UCSD-AML1 (cell line): Measurements from ENCODE around the gene MYRIP.
"Not testable (repeated sequence)": the region's sequence is repeated elsewhere in the genome, so short reads cannot be mapped to it uniquely, and the experiment has no call there.

Experiments
- DNase-seq: peaks from one replicate; lab custom pipeline; 2025; ENCODE audit not compliant: unreplicated experiment; lab: John Stamatoyannopoulos, UW

Gene MYRIP

GRCh38 chr3:40258555-40258954 is 449.1 kb downstream of the MYRIP start:
- peak; percentile 33 for DNase-seq

- DNase-seq: no peak
Measured at GRCh38 chr3:40262331-40262730, 452.9 kb downstream of the MYRIP start.

- DNase-seq: no peak
Measured at GRCh38 chr3:40264451-40264850, 455.0 kb downstream of the MYRIP start.

- no peak for DNase-seq
Measured at GRCh38 chr3:40265181-40265580, 455.8 kb downstream of the MYRIP start.

- DNase-seq: no peak
Measured at GRCh38 chr3:40267937-40268724, 458.7 kb downstream of the MYRIP start.

GRCh38 chr3:40268802-40269524 is 459.6 kb downstream of the MYRIP start:
- DNase-seq: no peak

GRCh38 chr3:40278791-40279190 is 469.4 kb downstream of the MYRIP start:
- DNase-seq: peak; percentile 65

GRCh38 chr3:40281995-40282394 is 472.6 kb downstream of the MYRIP start:
- DNase-seq: no peak

- not testable (repeated sequence) for DNase-seq
Measured at GRCh38 chr3:40283057-40283456, 473.6 kb downstream of the MYRIP start.

GRCh38 chr3:40287248-40287647 is 477.8 kb downstream of the MYRIP start:
- no peak for DNase-seq

GRCh38 chr3:40290396-40290795 is 481.0 kb downstream of the MYRIP start:
- no peak for DNase-seq

GRCh38 chr3:40291471-40291870 is 482.1 kb downstream of the MYRIP start:
- no peak for DNase-seq

GRCh38 chr3:40292637-40293349 is 483.4 kb downstream of the MYRIP start:
- no peak for DNase-seq

GRCh38 chr3:40294434-40294833 is 485.0 kb downstream of the MYRIP start:
- DNase-seq: no peak

GRCh38 chr3:40298075-40298474 is 488.7 kb downstream of the MYRIP start:
- no peak for DNase-seq

GRCh38 chr3:40299130-40299720 is 489.8 kb downstream of the MYRIP start:
- DNase-seq: no peak

- DNase-seq: no peak
Measured at GRCh38 chr3:40299721-40300335, 490.4 kb downstream of the MYRIP start.

GRCh38 chr3:40302784-40303183 is 493.4 kb downstream of the MYRIP start:
- DNase-seq: no peak

GRCh38 chr3:40304352-40304751 is 494.9 kb downstream of the MYRIP start:
- no peak for DNase-seq

GRCh38 chr3:40306336-40306735 is 496.9 kb downstream of the MYRIP start:
- DNase-seq: no peak

GRCh38 chr3:40307176-40307575 is 497.8 kb downstream of the MYRIP start:
- no peak for DNase-seq
